HepG2 (cell line): ENCODE measurements around the gene OSTF1. TPM values are rescaled to one million over a fixed set of nuclear protein-coding genes. Genes with fewer than 3 reads are reported as not detected.

ENCODE experiments used
- ELF3 ChIP-seq: IDR thresholded peaks from 2 replicates; pipeline ENCODE4 v1.6.1; 2016; ENCODE audit warnings: missing genetic modification reagents, missing compliant biosample characterization
- HNF1A ChIP-seq, 2 experiments: sonication (generic) in 1 of 2; formaldehyde crosslinking in 1 of 2; IDR thresholded peaks; 2 replicates each; pipeline versions ENCODE4 v1.4.0 to v1.6.1; 2016 to 2020; ENCODE audit warnings: borderline replicate concordance in 1 of 2, low read depth in 1 of 2, mild to moderate bottlenecking in 1 of 2, missing genetic modification reagents in 1 of 2
- MAFG ChIP-seq: sonication (generic); formaldehyde crosslinking; IDR thresholded peaks from 2 replicates; pipeline ENCODE4 v1.5.1; 2020; ENCODE audit warnings: mild to moderate bottlenecking, missing genetic modification reagents
- THAP11 ChIP-seq: IDR thresholded peaks from 2 replicates; pipeline ENCODE4 v1.6.1; 2016; ENCODE audit warnings: missing biosample characterization, missing genetic modification reagents
- YY1 ChIP-seq: IDR thresholded peaks from 2 replicates; pipeline ENCODE4 v1.6.1; 2011; ENCODE audit warnings: low read length, low read depth, moderate library complexity, mild to moderate bottlenecking; ENCODE audit not compliant: insufficient read depth, insufficient replicate concordance
- ZBTB8A ChIP-seq: sonication (generic); formaldehyde crosslinking; IDR thresholded peaks from 2 replicates; pipeline ENCODE4 v1.4.0; 2020; ENCODE audit warnings: mild to moderate bottlenecking, low read depth, missing genetic modification reagents, borderline replicate concordance
- ZFX ChIP-seq: sonication (generic); formaldehyde crosslinking; IDR thresholded peaks from 2 replicates; pipeline ENCODE4 v1.4.0; 2020; ENCODE audit warnings: mild to moderate bottlenecking, low read depth, missing genetic modification reagents, moderate library complexity
- ZNF121 ChIP-seq: sonication (generic); formaldehyde crosslinking; IDR thresholded peaks from 2 replicates; pipeline ENCODE4 v1.5.0; 2020; ENCODE audit warnings: mild to moderate bottlenecking, missing genetic modification reagents
- ZNF232 ChIP-seq: sonication (generic); formaldehyde crosslinking; IDR thresholded peaks from 2 replicates; pipeline ENCODE4 v1.4.0; 2020; ENCODE audit warnings: missing genetic modification reagents, borderline replicate concordance
- ZNF253 ChIP-seq: sonication (generic); formaldehyde crosslinking; IDR thresholded peaks from 2 replicates; pipeline ENCODE4 v1.8.0; 2022; ENCODE audit warnings: mild to moderate bottlenecking, missing genetic modification reagents, borderline replicate concordance
- ZNF329 ChIP-seq: sonication (generic); formaldehyde crosslinking; IDR thresholded peaks from 2 replicates; pipeline ENCODE4 v1.9.0; 2021; ENCODE audit warnings: low read depth, mild to moderate bottlenecking, missing genetic modification reagents
- ZNF33B ChIP-seq: sonication (generic); formaldehyde crosslinking; IDR thresholded peaks from 2 replicates; pipeline ENCODE4 v1.5.1; 2020; ENCODE audit warnings: mild to moderate bottlenecking, missing genetic modification reagents
- ZNF451 ChIP-seq: sonication (generic); formaldehyde crosslinking; IDR thresholded peaks from 2 replicates; pipeline ENCODE4 v1.5.0; 2020; ENCODE audit warnings: mild to moderate bottlenecking, missing genetic modification reagents
- ZNF772 ChIP-seq: sonication (generic); formaldehyde crosslinking; IDR thresholded peaks from 2 replicates; pipeline ENCODE4 v1.5.0; 2020; ENCODE audit warnings: mild to moderate bottlenecking, missing genetic modification reagents
- ZNF775 ChIP-seq: sonication (generic); formaldehyde crosslinking; IDR thresholded peaks from 2 replicates; pipeline ENCODE4 v1.4.0; 2020; ENCODE audit warnings: missing genetic modification reagents, mild to moderate bottlenecking, moderate library complexity, borderline replicate concordance
- ZNF782 ChIP-seq: sonication (generic); formaldehyde crosslinking; IDR thresholded peaks from 2 replicates; pipeline ENCODE4 v1.4.0; 2020; ENCODE audit warnings: missing genetic modification reagents, mild to moderate bottlenecking, borderline replicate concordance
- polyA plus RNA-seq, 8 experiments: library from polyadenylated mRNA; depleted of rRNA in 3 of 8; stranded (reverse) in 7 of 8; unstranded in 1 of 8; fragments of >200 nt; fragmentation: Illumina TruSeq in 4 of 8; extraction: Trizol in 4 of 8; gene quantifications; 2 replicates each; pipeline versions ENCODE4 v1.2.1 to v1.2.3, GENCODE V29; 2011 to 2016; ENCODE audit warnings: low read depth in 4 of 8, missing spikeins in 1 of 8, mixed read lengths in 1 of 8; ENCODE audit not compliant: insufficient read depth in 1 of 8
- total RNA-seq, 5 experiments: library from RNA; depleted of rRNA; stranded (reverse); fragments of >200 nt; fragmentation: Illumina TruSeq; extraction: Trizol; gene quantifications; 2 replicates each; pipeline ENCODE4 v1.2.3, GENCODE V29; 2016; ENCODE audit warnings: low read depth in 1 of 5
- TF ChIP-seq, protein P1 (sequence below): sonication (generic); formaldehyde crosslinking; IDR thresholded peaks from 2 replicates; pipeline ENCODE4 v1.8.0; 2022; ENCODE audit warnings: mild to moderate bottlenecking, missing genetic modification reagents, borderline replicate concordance
- TF ChIP-seq, protein P2 (sequence below): IDR thresholded peaks from 2 replicates; pipeline ENCODE4 v1.6.1; 2016; ENCODE audit warnings: missing genetic modification reagents, missing compliant biosample characterization
- TF ChIP-seq, protein P3 (sequence below): fragments of 450-650 bp; IDR thresholded peaks from 2 replicates; pipeline ENCODE4 v1.6.1; 2016

Gene OSTF1
- total and polyA plus RNA-seq, 2 of the 13 experiments (the other 11 are each of a cell fraction or from before 2014, with no cell fraction given): 16.8 to 39.0 TPM

- no peak for TF ChIP-seq ZNF253 (CRISPR knock-in tag)
- TF ChIP-seq, protein P1, sequence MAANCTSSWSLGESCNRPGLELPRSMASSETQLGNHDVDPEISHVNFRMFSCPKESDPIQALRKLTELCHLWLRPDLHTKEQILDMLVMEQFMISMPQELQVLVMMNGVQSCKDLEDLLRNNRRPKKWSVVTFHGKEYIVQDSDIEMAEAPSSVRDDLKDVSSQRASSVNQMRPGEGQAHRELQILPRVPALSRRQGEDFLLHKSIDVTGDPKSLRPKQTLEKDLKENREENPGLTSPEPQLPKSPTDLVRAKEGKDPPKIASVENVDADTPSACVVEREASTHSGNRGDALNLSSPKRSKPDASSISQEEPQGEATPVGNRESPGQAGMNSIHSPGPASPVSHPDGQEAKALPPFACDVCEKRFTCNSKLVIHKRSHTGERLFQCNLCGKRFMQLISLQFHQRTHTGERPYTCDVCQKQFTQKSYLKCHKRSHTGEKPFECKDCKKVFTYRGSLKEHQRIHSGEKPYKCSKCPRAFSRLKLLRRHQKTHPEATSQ: no peak
- TF ChIP-seq ZNF121 (CRISPR knock-in tag): no peak
- TF ChIP-seq ZNF772: 0 out of 2 replicates have a peak, but pooled peaks have one; percentile 40
- TF ChIP-seq, protein P2, sequence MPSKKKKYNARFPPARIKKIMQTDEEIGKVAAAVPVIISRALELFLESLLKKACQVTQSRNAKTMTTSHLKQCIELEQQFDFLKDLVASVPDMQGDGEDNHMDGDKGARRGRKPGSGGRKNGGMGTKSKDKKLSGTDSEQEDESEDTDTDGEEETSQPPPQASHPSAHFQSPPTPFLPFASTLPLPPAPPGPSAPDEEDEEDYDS: peak; percentile 63
- TF ChIP-seq ZNF782 (CRISPR knock-in tag): no peak
- TF ChIP-seq ZNF451 (CRISPR knock-in tag): no peak
- no peak for TF ChIP-seq HNF1A (IDR thresholded peaks at IDR 0.05; ENCODE audit: low read depth)
- no peak for TF ChIP-seq HNF1A (CRISPR knock-in tag; IDR thresholded peaks at IDR 0.05; ENCODE audit: borderline replicate concordance)
- TF ChIP-seq ZNF329: no peak
- peak; percentile 78 for TF ChIP-seq ELF3 (CRISPR knock-in tag)
- TF ChIP-seq ZNF775 (CRISPR knock-in tag): no peak
- no peak for TF ChIP-seq THAP11 (CRISPR knock-in tag)
- TF ChIP-seq ZBTB8A (CRISPR knock-in tag): no peak
- 0 out of 2 replicates have a peak, but pooled peaks have one; percentile 0 for TF ChIP-seq ZNF232 (CRISPR knock-in tag)
- TF ChIP-seq MAFG (CRISPR knock-in tag): no peak
- TF ChIP-seq, protein P3, sequence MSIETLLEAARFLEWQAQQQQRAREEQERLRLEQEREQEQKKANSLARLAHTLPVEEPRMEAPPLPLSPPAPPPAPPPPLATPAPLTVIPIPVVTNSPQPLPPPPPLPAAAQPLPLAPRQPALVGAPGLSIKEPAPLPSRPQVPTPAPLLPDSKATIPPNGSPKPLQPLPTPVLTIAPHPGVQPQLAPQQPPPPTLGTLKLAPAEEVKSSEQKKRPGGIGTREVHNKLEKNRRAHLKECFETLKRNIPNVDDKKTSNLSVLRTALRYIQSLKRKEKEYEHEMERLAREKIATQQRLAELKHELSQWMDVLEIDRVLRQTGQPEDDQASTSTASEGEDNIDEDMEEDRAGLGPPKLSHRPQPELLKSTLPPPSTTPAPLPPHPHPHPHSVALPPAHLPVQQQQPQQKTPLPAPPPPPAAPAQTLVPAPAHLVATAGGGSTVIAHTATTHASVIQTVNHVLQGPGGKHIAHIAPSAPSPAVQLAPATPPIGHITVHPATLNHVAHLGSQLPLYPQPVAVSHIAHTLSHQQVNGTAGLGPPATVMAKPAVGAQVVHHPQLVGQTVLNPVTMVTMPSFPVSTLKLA: no peak
- TF ChIP-seq ZFX (CRISPR knock-in tag): peak; percentile 76
- TF ChIP-seq ZNF33B (CRISPR knock-in tag): no peak
- peak; percentile 1 for TF ChIP-seq YY1
Observed at GRCh38 chr9:75087824-75088645, at the start of gene OSTF1, which contains the start of gene NMRK1 (continued).
